HT1080 (cell line): ENCODE results near the gene CNTNAP2. TPM values are rescaled to one million over a fixed set of nuclear protein-coding genes. Genes with fewer than 3 reads are reported as not detected.
A peak's percentile ranks its signal among the peaks of the same experiment; 100 is the strongest.

Experiments
- DNase-seq: peaks from one replicate; pipeline ENCODE4 v3.0.0-alpha.2; 2015; ENCODE audit warnings: low read depth
- polyA plus RNA-seq, 2 experiments: library from polyadenylated mRNA; depleted of rRNA; stranded (reverse); fragments of >200 nt; gene quantifications; 2 replicates each; pipeline ENCODE4 v1.2.3, GENCODE V29; 2015
- total RNA-seq: library from RNA; depleted of rRNA; stranded (reverse); fragments of >200 nt; shearing (Covaris generic); gene quantifications from 2 replicates; pipeline ENCODE4 v1.2.3, GENCODE V29; 2014; rRNA removed

CNTNAP2 gene
- total RNA-seq, result not detected in 2 replicates
- not detected in 2 replicates for polyA plus RNA-seq (2015; cell fraction: cytosol; rRNA removed)
- not detected in 2 replicates for polyA plus RNA-seq (2015; cell fraction: nucleus; rRNA removed)

- peak; percentile 53 for DNase-seq
These were observed at the start of gene CNTNAP2 for GRCh38 chr7:146116521-146117222. CNTNAP2 (plus strand) TSS chr7:146116801; CDS start chr7:146116877, 76 bp downstream.

GRCh38 chr7:146067880-146068279 is 48.7 kb upstream of the CNTNAP2 start:
- DNase-seq, result no peak

GRCh38 chr7:146074195-146074765 is 42.3 kb upstream of the CNTNAP2 start:
- no peak for DNase-seq

GRCh38 chr7:146076344-146076743 is 40.3 kb upstream of the CNTNAP2 start:
- no peak for DNase-seq

GRCh38 chr7:146084086-146084485 is 32.5 kb upstream of the CNTNAP2 start:
- DNase-seq, result no peak

- peak; percentile 51 for DNase-seq
These were observed 26.5 kb upstream of the CNTNAP2 start for GRCh38 chr7:146090023-146090645.

GRCh38 chr7:146094356-146094755 is 22.2 kb upstream of the CNTNAP2 start:
- DNase-seq, result no peak

GRCh38 chr7:146096994-146097393 is 19.6 kb upstream of the CNTNAP2 start:
- DNase-seq, result no peak

GRCh38 chr7:146106319-146106718 is 10.3 kb upstream of the CNTNAP2 start:
- DNase-seq, result no peak

GRCh38 chr7:146112755-146113154 is 3.8 kb upstream of the CNTNAP2 start:
- DNase-seq, result no peak

GRCh38 chr7:146115548-146115850 is 1.1 kb upstream of the CNTNAP2 start:
- no peak for DNase-seq

- DNase-seq, result peak; percentile 76
These were observed 615 bp upstream of the CNTNAP2 start for GRCh38 chr7:146115851-146116520.

- no peak for DNase-seq
These were observed 975 bp downstream of the CNTNAP2 start for GRCh38 chr7:146117576-146117975.

GRCh38 chr7:146119002-146119401 is 2.4 kb downstream of the CNTNAP2 start:
- no peak for DNase-seq

- no peak for DNase-seq
These were observed 7.1 kb downstream of the CNTNAP2 start for GRCh38 chr7:146123715-146124114.

- DNase-seq, result no peak
These were observed 10.3 kb downstream of the CNTNAP2 start for GRCh38 chr7:146126767-146127509.

- DNase-seq, result no peak
These were observed 12.7 kb downstream of the CNTNAP2 start for GRCh38 chr7:146129296-146129695.

- no peak for DNase-seq
These were observed 13.4 kb downstream of the CNTNAP2 start for GRCh38 chr7:146129997-146130396.

GRCh38 chr7:146131701-146132100 is 15.1 kb downstream of the CNTNAP2 start:
- DNase-seq, result no peak

- DNase-seq, result no peak
These were observed 19.8 kb downstream of the CNTNAP2 start for GRCh38 chr7:146136357-146136875.

GRCh38 chr7:146138926-146139325 is 22.3 kb downstream of the CNTNAP2 start:
- DNase-seq, result no peak
